HepG2 (cell line): Measurements from ENCODE around the gene RXRG. TPM values are rescaled to one million over a fixed set of nuclear protein-coding genes. Genes with fewer than 3 reads are reported as not detected.
A peak's percentile ranks its signal among the peaks of the same experiment; 100 is the strongest.

Source experiments
- ATRX ChIP-seq: sonication (generic); formaldehyde crosslinking; IDR thresholded peaks from 2 replicates; pipeline ENCODE4 v1.4.0; 2020; ENCODE audit warnings: missing genetic modification reagents, borderline replicate concordance
- CAMTA2 ChIP-seq: sonication (generic); formaldehyde crosslinking; IDR thresholded peaks from 2 replicates; pipeline ENCODE4 v1.4.0; 2020; ENCODE audit warnings: mild to moderate bottlenecking, missing genetic modification reagents, borderline replicate concordance
- FIP1L1 ChIP-seq: fragments of 200-400 bp; formaldehyde crosslinking; IDR thresholded peaks from 2 replicates; pipeline ENCODE4 v1.6.1; 2018; ENCODE audit warnings: low read depth, mild to moderate bottlenecking, low read length, moderate library complexity, borderline replicate concordance; ENCODE audit not compliant: insufficient read depth
- FOXK2 ChIP-seq: fragments of 450-650 bp; IDR thresholded peaks from 2 replicates; pipeline ENCODE4 v1.6.1; 2016
- GRHL1 ChIP-seq: sonication (generic); formaldehyde crosslinking; conservative IDR thresholded peaks from 2 replicates; pipeline ENCODE4 v1.8.0; 2022; ENCODE audit warnings: missing genetic modification reagents
- GTF3A ChIP-seq: sonication (generic); formaldehyde crosslinking; conservative IDR thresholded peaks from 2 replicates; pipeline ENCODE4 v1.4.0; 2020; ENCODE audit warnings: mild to moderate bottlenecking, missing genetic modification reagents
- KIAA2018 ChIP-seq: sonication (generic); formaldehyde crosslinking; IDR thresholded peaks from 2 replicates; pipeline ENCODE4 v1.5.0; 2020; ENCODE audit warnings: mild to moderate bottlenecking, missing genetic modification reagents, borderline replicate concordance
- REL ChIP-seq: sonication (generic); formaldehyde crosslinking; conservative IDR thresholded peaks from 2 replicates; pipeline ENCODE4 v1.8.0; 2022; ENCODE audit warnings: mild to moderate bottlenecking, missing genetic modification reagents, moderate library complexity
- RXRA ChIP-seq: sonication (generic); formaldehyde crosslinking; IDR thresholded peaks from 2 replicates; pipeline ENCODE4 v1.5.1; 2020; ENCODE audit warnings: missing genetic modification reagents
- SOX13 ChIP-seq, 3 experiments: fragments of 450-650 bp in 1 of 3; sonication (generic) in 1 of 3; formaldehyde crosslinking in 1 of 3; IDR thresholded peaks in 2 of 3; conservative IDR thresholded peaks in 1 of 3; 2 replicates each; pipeline versions ENCODE4 v1.5.0 to v1.6.1; 2016 to 2020; ENCODE audit warnings: antibody characterized with exemption in 1 of 3, mild to moderate bottlenecking in 1 of 3, missing compliant biosample characterization in 1 of 3, missing genetic modification reagents in 1 of 3, moderate library complexity in 1 of 3
- TBL1XR1 ChIP-seq: fragments of 150-350 bp; IDR thresholded peaks from 2 replicates; pipeline ENCODE4 v1.6.1; 2014; ENCODE audit warnings: borderline replicate concordance, low read length; ENCODE audit not compliant: partially characterized antibody
- TEAD2 ChIP-seq: sonication (generic); formaldehyde crosslinking; IDR thresholded peaks from 2 replicates; pipeline ENCODE4 v1.9.0; 2021; ENCODE audit warnings: missing genetic modification reagents
- YEATS2 ChIP-seq: sonication (generic); formaldehyde crosslinking; IDR thresholded peaks from 2 replicates; pipeline ENCODE4 v1.4.0; 2020; ENCODE audit warnings: missing genetic modification reagents, borderline replicate concordance
- ZKSCAN1 ChIP-seq: fragments of 150-350 bp; IDR thresholded peaks from 2 replicates; pipeline ENCODE4 v1.6.1; 2014; ENCODE audit warnings: low read length
- ZNF280B ChIP-seq: sonication (generic); formaldehyde crosslinking; IDR thresholded peaks from 2 replicates; pipeline ENCODE4 v1.5.0; 2020; ENCODE audit warnings: missing genetic modification reagents, mild to moderate bottlenecking, borderline replicate concordance
- ZNF577 ChIP-seq: sonication (generic); formaldehyde crosslinking; IDR thresholded peaks from 2 replicates; pipeline ENCODE4 v1.4.0; 2020; ENCODE audit warnings: mild to moderate bottlenecking, low read depth, missing genetic modification reagents, borderline replicate concordance
- ZNF614 ChIP-seq: IDR thresholded peaks from 2 replicates; pipeline ENCODE4 v1.6.1; 2018; ENCODE audit warnings: missing biosample characterization, missing genetic modification reagents, inconsistent platforms, borderline replicate concordance
- ZNF644 ChIP-seq: IDR thresholded peaks from 2 replicates; pipeline ENCODE4 v1.6.1; 2016; ENCODE audit warnings: low read depth
- ZNF790 ChIP-seq: sonication (generic); formaldehyde crosslinking; IDR thresholded peaks from 2 replicates; pipeline ENCODE4 v1.8.0; 2022; ENCODE audit warnings: missing genetic modification reagents, mild to moderate bottlenecking, borderline replicate concordance
- ZNF792 ChIP-seq: IDR thresholded peaks from 2 replicates; pipeline ENCODE4 v1.6.1; 2016
- polyA plus RNA-seq, 8 experiments: library from polyadenylated mRNA; depleted of rRNA in 3 of 8; stranded (reverse) in 7 of 8; unstranded in 1 of 8; fragments of >200 nt; fragmentation: Illumina TruSeq in 4 of 8; extraction: Trizol in 4 of 8; gene quantifications; 2 replicates each; pipeline versions ENCODE4 v1.2.1 to v1.2.3, GENCODE V29; 2011 to 2016; ENCODE audit warnings: low read depth in 4 of 8, missing spikeins in 1 of 8, mixed read lengths in 1 of 8; ENCODE audit not compliant: insufficient read depth in 1 of 8
- total RNA-seq, 5 experiments: library from RNA; depleted of rRNA; stranded (reverse); fragments of >200 nt; fragmentation: Illumina TruSeq; extraction: Trizol; gene quantifications; 2 replicates each; pipeline ENCODE4 v1.2.3, GENCODE V29; 2016; ENCODE audit warnings: low read depth in 1 of 5

RXRG gene
- total and polyA plus RNA-seq, 2 of the 13 experiments (the other 11 are each of a cell fraction or from before 2014, with no cell fraction given) = not detected

- TF ChIP-seq REL (CRISPR knock-in tag) = no peak
- TF ChIP-seq TEAD2 (CRISPR knock-in tag) = no peak
- TF ChIP-seq GRHL1 = no peak
- TF ChIP-seq ZNF577 (CRISPR knock-in tag) = no peak
- no peak for TF ChIP-seq FOXK2
- no peak for TF ChIP-seq ZNF614
- no peak for TF ChIP-seq CAMTA2 (CRISPR knock-in tag)
- TF ChIP-seq ZNF792 (CRISPR knock-in tag) = no peak
- no peak for TF ChIP-seq ZNF644 (CRISPR knock-in tag)
- peak; percentile 51 for TF ChIP-seq TBL1XR1
- no peak for TF ChIP-seq FIP1L1
- no peak for TF ChIP-seq ZKSCAN1
- TF ChIP-seq KIAA2018 (CRISPR knock-in tag) = no peak
- TF ChIP-seq ATRX (CRISPR knock-in tag) = no peak
- no peak for TF ChIP-seq SOX13 (IDR thresholded peaks at IDR 0.05)
- 0 out of 4 replicates have a peak, but pooled peaks of 1 of the 2 experiments have one; percentile 28 for TF ChIP-seq SOX13 (CRISPR knock-in tag; conservative IDR thresholded peaks at IDR 0.05 in 1 of 2, IDR thresholded peaks at IDR 0.05 in 1 of 2)
- TF ChIP-seq ZNF280B (CRISPR knock-in tag) = no peak
- no peak for TF ChIP-seq GTF3A
- TF ChIP-seq RXRA (CRISPR knock-in tag) = peak; percentile 77; the same call in 1 of the 2 replicates
- no peak for TF ChIP-seq ZNF790 (CRISPR knock-in tag)
- TF ChIP-seq YEATS2 = no peak
These were observed 40.8 kb upstream of the RXRG start (continued) for GRCh38 chr1:165485716-165486115.
